IPS-18c (cell line): ENCODE measurements around the gene RND2.
"Not testable (repeated sequence)": the region's sequence is repeated elsewhere in the genome, so short reads cannot be mapped to it uniquely, and the experiment has no call there.

Source experiments
- H3K4me3 ChIP-seq: 2 replicates; pipeline ENCODE4 v1.7.0; 2013; ENCODE audit warnings: low read depth, mild to moderate bottlenecking, low read length, moderate library complexity; ENCODE audit not compliant: insufficient read depth
- H3K9me3 ChIP-seq: one replicate; pipeline ENCODE4 v1.6.1; 2013; ENCODE audit warnings: mild to moderate bottlenecking, low read length, moderate library complexity; ENCODE audit not compliant: control insufficient read depth, insufficient read depth

RND2 gene

DNA sequence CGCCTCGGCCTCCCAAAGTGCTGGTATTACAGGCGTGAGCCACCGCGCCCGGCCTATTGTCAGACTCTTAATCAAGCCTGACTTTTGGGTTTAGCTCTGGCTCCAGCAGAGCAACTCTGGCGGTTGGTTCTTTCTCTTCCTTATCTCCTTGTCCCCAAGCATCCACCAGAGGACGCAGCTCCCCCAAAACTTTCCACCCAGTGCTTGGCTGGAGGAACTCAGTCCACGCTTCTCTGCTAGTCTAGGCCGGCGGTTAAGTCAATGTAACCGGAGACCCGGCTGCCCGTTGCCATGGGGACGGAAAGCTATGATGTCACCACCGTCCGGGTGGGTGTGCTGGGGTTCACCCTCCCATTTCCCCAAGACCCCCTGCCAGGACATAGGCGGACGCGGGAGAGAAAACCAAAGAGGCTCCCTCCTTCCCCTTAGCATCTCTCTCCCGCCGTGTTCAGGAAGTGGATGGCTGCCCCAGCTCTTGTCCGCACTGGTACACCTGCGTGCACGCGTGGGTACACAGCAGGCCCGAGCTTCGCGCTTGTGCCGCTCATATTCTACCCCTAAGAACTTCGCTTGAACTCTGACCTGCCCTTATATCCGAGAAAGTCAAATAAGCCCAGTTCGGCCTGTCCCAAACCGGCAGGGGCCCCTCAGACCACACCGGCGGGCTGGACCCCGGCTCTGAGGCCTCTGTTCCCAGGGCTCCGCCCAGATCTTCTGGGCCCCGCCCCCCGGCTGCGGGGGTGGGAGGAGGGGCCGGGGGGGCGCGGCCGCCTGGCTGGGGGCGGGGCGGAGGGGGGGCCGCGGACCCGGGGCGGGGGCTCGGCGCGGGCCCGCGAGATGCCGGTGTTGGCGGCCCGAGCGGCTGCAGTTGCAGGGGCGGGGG is at the start of gene RND2:
RND2 (plus strand) TSS at position 825 of the 883 bp plus-strand sequence. CDS start 117 bp downstream, outside the sequence.
- H3K4me3 ChIP-seq = peak within 1 kb of the TSS; percentile 91
- H3K9me3 ChIP-seq = no peaks in the 10 kb centered on the region

- no peaks in the 10 kb centered on the region for H3K9me3 ChIP-seq
- no peak overlapping the region for H3K4me3 ChIP-seq
Measured at GRCh38 chr17:42975265-42975664, 49.8 kb upstream of the RND2 start.

DNA sequence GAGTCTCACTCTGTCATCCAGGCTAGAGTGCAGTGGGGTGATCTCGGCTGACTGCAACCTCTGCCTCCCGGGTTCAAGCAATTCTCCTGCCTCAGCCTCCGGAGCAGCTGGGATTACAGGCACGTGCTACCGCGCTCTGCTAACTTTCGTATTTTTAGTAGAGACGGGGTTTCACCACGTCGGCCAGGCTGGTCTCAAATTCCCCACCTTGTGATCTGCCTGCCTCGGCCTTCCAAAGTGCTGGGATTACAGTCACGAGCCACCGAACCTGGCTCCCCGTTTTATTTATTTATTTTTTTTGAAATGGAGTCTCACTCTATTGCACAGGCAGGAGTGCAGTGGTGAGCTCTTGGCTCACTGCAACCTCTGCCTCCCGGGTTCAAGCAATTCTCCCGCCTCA is 49.3 kb upstream of the RND2 start:
- H3K4me3 ChIP-seq, H3K9me3 ChIP-seq: not testable (repeated sequence)

- H3K4me3 ChIP-seq = peak within 1 kb of the TSS; percentile 98
- no peaks in the 10 kb centered on the region for H3K9me3 ChIP-seq
Measured at GRCh38 chr17:42979511-42980273, 45.3 kb upstream of the RND2 start, which contains the start of gene PTGES3L. Gene PTGES3L (minus strand): TSS chr17:42980080. CDS start chr17:42980053, 27 bp downstream.

- peak within 1 kb of the TSS; percentile 98 for H3K4me3 ChIP-seq
Measured at GRCh38 chr17:42980274-42980765, 44.7 kb upstream of the RND2 start, which contains the start of gene RUNDC1. Gene RUNDC1 (plus strand): TSS chr17:42980565. CDS start chr17:42980577, 12 bp downstream.

DNA sequence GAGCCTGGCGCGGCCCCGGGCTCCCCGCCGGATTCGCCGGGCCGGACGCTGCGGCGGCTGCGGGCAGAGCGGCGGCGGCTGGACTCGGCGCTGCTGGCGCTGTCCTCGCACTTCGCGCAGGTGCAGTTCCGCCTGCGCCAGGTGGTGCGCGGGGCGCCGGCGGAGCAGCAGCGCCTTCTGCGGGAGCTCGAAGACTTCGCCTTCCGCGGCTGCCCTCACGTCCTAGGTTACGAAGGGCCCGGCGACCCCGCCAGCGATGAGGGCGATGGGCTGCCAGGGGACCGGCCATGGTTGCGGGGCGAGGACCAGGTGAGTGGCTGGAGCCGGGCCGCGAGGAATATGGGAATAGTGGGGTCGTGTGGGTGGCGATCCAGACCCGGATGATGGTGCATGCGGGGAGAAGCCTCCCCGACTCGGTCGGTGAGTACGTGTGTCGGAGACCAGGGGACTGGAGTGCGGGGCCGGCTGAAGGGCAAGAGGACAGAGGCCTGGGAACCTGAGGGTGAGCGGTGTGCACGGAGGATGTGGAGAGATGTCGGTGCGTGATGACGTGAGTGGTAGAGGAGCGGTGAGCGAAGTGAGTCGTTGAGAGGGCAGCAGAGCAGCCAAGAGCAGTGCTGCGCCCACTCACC is 44.1 kb upstream of the RND2 start:
- peak overlapping the region; percentile 98 for H3K4me3 ChIP-seq
- H3K9me3 ChIP-seq = no peaks in the 10 kb centered on the region

More at GRCh38 chr17:42980274-42980765, 44.7 kb upstream of the RND2 start, which contains the start of gene RUNDC1:
- H3K9me3 ChIP-seq = no peaks in the 10 kb centered on the region

DNA sequence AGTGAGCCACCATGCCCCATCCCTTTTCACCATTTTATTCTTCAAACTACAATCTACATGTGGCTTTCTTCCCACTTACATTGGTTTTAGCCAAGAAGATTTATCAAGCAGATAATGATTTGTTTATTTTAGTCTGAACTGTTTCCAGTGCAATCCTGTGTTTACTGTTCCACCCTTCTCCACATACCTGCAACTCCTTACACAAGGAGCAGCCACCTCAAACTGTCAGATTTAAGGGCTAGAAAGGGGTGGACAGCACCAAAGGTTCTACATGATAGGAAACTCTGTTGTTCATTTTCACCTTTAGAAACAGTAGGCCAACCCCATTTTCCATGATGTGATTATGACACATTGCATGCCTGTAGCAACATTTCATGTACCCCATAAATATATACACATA is 42.8 kb upstream of the RND2 start:
- Histone ChIP-seq H3K4me3 (no peak overlapping the region), H3K9me3 (no peaks in the 10 kb centered on the region)

DNA sequence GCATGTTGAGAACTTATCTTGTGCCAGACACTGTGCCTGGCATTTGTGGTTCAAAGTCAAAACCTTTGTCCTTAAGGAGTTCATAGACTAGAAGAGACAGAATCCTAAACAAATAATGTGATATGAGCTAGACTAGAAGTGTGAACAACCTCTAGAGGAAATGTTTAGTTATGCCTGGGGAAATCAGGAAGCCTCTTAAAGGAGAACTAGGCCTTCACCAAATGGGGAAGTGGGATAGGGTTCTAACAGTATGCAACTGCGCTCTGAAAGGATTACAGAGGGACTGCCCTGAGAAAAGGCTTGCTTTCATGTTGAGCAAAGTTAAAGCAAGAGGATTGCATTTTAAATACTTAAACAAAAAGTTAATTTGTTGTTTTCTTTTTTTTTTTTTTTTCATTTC is 39.8 kb upstream of the RND2 start:
- Histone ChIP-seq H3K9me3 (no peaks in the 10 kb centered on the region), H3K4me3 (no peak overlapping the region)

GRCh38 chr17:42989141-42989540 is 35.9 kb upstream of the RND2 start:
- Histone ChIP-seq H3K9me3 (no peaks in the 10 kb centered on the region), H3K4me3 (no peak overlapping the region)

DNA sequence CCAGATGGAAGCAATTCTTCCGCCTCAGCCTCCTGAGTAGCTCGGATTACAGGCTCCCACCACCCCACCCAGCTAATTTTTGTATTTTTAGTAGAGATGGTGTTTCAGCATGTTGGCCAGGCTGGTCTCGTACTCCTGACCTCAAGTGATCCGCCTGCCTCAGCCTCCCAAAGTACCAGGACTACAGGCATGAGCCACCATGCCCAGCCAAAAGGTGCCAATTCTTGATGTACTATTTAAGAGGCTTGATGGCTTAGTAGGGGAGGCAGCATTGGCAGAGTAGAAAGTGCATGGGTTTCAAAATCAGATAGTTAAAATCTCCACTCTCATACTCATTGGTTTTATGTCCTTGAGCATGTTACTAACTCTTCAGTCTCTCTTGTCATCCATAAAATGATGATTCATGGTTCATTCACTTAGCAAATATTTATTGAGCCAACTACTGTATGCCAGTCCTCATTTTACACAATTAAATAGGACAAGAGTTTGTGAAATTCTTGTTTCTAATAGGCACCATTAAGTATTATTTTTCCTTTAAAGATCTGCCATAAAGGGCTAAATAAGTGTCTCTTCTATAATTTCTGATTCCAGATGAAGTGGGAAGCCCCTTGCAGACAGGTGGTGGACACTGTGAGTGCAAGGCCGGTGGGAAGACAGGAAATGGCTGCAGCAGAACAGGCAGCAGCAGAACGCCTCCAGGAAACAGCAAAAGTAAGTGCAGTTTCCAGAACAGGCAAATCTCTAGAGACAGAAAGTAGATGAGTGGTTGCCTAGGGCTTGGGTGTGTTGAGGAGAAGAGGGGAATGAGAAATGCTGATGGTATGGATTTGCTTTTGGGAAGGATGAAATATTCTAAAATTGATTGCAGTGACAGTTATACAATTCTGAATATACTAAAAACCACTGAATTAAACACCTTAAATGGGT is 35.0 kb upstream of the RND2 start:
- no peaks in the 10 kb centered on the region for H3K9me3 ChIP-seq
- H3K4me3 ChIP-seq = no peak overlapping the region

GRCh38 chr17:42991471-42991870 is 33.6 kb upstream of the RND2 start:
- Histone ChIP-seq H3K9me3 (no peaks in the 10 kb centered on the region), H3K4me3 (no peak overlapping the region)

DNA sequence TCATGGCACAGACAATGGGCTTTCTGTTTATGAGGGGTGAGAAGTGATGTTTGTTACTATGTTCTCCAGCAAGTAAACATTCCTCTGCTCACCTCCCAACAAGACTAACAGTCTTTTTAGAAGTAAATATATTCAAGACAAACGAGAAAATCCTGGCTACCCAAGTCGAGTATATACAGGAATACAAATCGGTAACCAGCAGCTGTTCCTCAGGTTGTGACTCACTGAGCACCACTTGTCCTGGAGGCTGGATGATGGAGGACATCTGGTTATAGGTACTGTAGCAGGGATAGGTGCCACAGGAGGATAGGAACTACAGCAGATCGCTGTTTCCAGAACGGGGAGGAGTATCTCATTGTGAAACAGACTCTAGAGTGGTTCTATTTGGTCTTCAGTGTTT is 32.2 kb upstream of the RND2 start:
- Histone ChIP-seq H3K9me3 (no peaks in the 10 kb centered on the region), H3K4me3 (no peak overlapping the region)

- H3K9me3 ChIP-seq, H3K4me3 ChIP-seq: not testable (repeated sequence)
Measured at GRCh38 chr17:42993913-42994312, 31.1 kb upstream of the RND2 start.

GRCh38 chr17:42997390-42997983 is 27.5 kb upstream of the RND2 start:
- H3K9me3 ChIP-seq = peaks cover 2% of the 10 kb centered on the region
- peak overlapping the region; percentile 43 for H3K4me3 ChIP-seq

- Histone ChIP-seq H3K9me3 (peaks cover 2% of the 10 kb centered on the region), H3K4me3 (peak within 1 kb of the TSS; percentile 99)
Measured at GRCh38 chr17:42997984-42998938, 26.8 kb upstream of the RND2 start, which contains the start of gene RPL27. Gene RPL27 (plus strand): TSS chr17:42998419. CDS start chr17:42998751, 332 bp downstream.
